NCI-H146 treated with DMSO at 0.1 percent for 48 hours (cell line): Measurements from ENCODE around the gene RABEP1.
"Not testable (repeated sequence)": the region's sequence is repeated elsewhere in the genome, so short reads cannot be mapped to it uniquely, and the experiment has no call there.

Experiments
- DNase-seq: peaks from one replicate; lab custom pipeline; 2025; ENCODE audit not compliant: unreplicated experiment; lab: John Stamatoyannopoulos, UW

Gene RABEP1, protein sequence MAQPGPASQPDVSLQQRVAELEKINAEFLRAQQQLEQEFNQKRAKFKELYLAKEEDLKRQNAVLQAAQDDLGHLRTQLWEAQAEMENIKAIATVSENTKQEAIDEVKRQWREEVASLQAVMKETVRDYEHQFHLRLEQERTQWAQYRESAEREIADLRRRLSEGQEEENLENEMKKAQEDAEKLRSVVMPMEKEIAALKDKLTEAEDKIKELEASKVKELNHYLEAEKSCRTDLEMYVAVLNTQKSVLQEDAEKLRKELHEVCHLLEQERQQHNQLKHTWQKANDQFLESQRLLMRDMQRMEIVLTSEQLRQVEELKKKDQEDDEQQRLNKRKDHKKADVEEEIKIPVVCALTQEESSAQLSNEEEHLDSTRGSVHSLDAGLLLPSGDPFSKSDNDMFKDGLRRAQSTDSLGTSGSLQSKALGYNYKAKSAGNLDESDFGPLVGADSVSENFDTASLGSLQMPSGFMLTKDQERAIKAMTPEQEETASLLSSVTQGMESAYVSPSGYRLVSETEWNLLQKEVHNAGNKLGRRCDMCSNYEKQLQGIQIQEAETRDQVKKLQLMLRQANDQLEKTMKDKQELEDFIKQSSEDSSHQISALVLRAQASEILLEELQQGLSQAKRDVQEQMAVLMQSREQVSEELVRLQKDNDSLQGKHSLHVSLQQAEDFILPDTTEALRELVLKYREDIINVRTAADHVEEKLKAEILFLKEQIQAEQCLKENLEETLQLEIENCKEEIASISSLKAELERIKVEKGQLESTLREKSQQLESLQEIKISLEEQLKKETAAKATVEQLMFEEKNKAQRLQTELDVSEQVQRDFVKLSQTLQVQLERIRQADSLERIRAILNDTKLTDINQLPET

DNA sequence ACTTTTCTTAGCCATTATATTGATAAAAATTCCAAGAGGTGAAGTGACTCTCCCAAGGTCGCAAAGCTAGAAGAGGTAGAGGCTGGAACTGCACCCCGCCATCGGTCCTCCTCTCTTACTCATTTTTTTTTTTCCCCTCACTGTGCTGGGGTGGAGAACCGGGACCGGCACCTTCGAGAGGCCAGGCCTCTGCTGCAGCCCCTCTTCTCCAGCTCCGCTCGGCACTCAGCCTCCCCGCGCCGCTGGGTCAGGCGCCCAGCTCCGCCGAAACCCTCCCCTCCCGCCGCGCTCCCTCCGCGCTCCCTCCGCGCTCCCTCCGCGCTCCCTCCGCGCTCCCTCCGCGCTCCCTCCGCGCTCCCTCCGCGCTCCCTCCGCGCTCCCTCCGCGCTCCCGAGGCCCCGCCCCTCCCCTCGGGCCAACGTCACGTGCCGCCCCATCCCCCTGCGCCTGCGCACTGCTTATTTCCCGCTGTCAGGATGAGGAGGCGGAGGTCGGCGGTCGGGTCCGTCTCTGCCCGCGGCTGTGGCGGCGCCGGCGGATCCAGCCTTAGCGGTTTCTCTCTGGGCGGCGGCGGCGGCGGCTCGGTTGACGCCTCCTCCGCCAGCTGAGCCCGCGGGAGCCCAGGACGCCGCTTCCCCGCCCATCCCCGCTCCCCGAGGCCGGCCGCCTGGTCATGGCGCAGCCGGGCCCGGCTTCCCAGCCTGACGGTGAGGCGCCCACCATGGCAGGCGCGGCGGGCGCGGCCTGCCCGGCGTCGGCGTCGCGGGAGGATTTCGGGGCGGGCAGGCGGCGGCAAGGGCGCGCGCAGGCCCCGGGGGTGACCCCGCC, at the start of gene RABEP1:
Gene RABEP1, plus strand, starts transcription at position 471 of the 828 bp plus-strand sequence. Its CDS starts 203 bp downstream, at position 674.
- peak; percentile 70 for DNase-seq

GRCh38 chr17:5233492-5233891, 48.6 kb upstream of the RABEP1 start:
- not testable (repeated sequence) for DNase-seq

- no peak for DNase-seq
Measured at GRCh38 chr17:5234645-5235576, 47.2 kb upstream of the RABEP1 start, which contains the start of gene SCIMP. Gene SCIMP, minus strand, starts transcription at chr17:5234860. Its CDS starts 105 bp downstream, at chr17:5234755.

DNA sequence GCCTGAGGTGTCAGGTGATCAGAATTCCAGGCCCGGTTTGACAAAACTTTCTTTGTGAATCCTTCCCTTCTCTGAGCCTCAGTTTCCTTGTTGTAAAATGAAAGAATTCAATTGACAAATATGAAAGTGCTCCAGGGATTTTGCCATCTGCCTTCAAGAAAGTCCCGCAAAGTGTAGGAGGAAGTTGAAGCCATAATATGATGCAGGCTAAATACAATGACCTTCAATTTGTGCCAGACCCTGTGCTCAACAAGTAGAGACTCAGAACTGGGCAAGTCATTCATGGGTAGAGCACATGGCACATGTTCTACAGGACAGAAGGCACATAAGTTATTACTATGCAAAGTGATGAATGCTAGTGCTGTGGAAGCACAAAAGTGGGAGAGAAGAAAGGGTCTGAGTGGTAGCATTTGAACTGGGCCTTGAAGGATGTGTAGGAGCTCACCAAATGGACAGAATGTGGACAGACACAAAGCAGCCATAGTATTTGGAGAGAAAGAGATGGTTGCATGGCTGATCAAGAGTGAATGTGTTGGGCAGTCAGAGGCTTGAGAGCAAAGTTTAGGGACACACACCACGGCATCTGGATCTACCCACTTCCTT, 45.0 kb upstream of the RABEP1 start:
- DNase-seq = no peak

GRCh38 chr17:5237541-5238016, 44.5 kb upstream of the RABEP1 start:
- DNase-seq = peak; percentile 68

GRCh38 chr17:5238333-5238732, 43.8 kb upstream of the RABEP1 start:
- DNase-seq = no peak

GRCh38 chr17:5239769-5240168, 42.3 kb upstream of the RABEP1 start:
- not testable (repeated sequence) for DNase-seq

- DNase-seq = no peak
Measured at GRCh38 chr17:5241861-5242671, 40.0 kb upstream of the RABEP1 start.

- DNase-seq = peak; percentile 9
Measured at GRCh38 chr17:5247621-5248020, 34.5 kb upstream of the RABEP1 start.

DNA sequence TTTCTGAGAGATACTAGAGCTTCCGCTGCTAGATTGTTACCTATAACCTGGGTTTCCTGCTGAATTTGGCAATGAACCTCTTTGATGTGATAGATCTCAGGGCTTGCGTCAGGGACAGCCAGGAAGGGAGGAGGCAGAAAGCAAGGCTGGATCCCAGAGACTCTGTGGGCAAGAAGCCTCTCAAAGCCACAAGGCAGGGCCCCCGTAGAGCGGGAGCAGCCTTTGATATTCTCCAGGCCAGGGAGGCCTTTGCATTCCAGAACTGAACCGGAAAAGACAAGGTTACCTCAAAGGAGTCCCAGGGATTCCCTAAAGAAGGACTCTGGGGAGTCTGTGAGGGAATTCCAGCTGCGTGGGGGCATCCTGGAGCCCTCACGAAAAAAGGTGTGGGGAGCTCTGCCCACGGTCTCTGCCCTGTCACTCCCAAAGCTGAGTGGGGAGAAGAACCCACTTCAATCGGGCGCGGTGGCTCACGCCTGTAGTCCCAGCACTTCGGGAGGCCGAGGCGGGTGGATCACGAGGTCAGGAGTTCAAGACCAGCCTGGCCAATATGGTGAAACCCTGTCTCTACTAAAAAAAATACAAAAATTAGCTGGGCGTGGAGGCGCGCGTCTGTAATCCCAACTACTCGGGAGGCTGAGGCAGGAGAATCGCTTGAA, 33.1 kb upstream of the RABEP1 start:
- DNase-seq = no peak

DNA sequence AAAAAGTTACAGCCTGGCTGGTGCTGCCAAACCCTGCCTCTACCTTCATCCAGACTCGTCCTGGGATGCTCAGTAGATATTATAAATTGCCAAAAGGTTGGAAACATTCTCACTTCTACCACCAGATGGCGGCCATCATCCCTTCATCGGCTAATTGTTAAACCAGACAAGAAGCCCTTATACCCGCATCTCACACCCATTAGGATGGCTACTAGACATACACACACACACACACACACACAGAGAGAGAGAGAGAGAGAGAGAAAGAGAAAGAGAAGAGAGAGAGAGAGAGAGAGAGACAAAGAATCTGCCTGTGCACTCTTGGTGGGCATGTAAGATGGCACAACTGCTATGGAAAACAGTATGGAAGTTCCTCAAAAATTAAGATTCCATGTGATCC, 32.5 kb upstream of the RABEP1 start:
- DNase-seq = peak; percentile 46

GRCh38 chr17:5254414-5254813, 27.7 kb upstream of the RABEP1 start:
- no peak for DNase-seq

- no peak for DNase-seq
Measured at GRCh38 chr17:5254903-5255521, 27.1 kb upstream of the RABEP1 start.

GRCh38 chr17:5257124-5257523, 25.0 kb upstream of the RABEP1 start:
- DNase-seq = no peak

- DNase-seq = no peak
Measured at GRCh38 chr17:5260542-5260941, 21.5 kb upstream of the RABEP1 start.

DNA sequence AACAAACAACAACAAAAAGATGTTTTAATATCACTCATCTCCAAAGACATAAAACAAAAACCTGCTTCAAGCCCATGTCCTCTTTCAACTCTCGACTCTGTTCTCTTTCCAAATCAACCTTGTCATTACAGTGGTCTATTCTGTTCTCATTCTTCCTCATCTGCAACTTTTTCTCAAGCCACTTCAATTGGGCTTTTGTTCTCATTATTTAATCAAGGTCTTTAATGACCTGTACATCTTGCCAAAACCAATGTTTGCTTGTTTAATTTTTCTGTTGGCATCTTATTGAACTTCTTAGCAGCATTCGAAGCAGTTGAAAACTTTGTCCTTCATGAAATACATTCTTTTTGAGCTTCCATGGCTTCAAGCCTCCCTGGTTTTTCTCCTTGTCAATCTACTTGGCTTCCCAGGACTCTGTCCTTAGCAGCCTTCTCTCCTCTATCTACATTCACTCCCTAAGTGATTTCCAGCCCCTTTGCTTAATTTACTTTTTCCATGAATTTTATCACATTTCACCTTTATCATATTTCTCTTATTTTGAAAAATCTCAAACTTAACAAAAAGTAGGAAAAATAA, 19.6 kb upstream of the RABEP1 start:
- DNase-seq = no peak

DNA sequence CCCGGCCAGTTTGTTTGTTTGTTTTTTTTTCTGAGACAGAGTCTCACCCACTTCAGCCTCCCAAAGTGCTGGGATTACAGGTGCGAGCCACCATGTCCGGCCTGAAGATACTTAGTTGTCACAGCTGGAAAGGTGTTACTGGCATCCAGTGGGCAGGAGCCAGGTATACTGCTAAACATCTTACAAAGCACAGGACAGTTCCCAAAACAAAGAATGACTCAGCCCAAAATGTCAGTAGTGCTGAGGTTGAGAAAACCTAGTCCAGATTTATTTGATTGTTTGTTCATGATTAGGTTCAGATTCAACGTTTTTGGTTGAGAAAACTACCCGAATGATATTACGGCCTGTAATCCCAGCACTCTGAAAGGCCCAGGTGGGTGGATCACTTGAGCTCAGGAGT, 18.6 kb upstream of the RABEP1 start:
- DNase-seq = no peak
